SIG-M5 (cell line): ENCODE results near the gene IQGAP2.
"Not testable (repeated sequence)": the region's sequence is repeated elsewhere in the genome, so short reads cannot be mapped to it uniquely, and the experiment has no call there.

Source experiments
- DNase-seq: peaks from one replicate; lab custom pipeline; 2025; lab: John Stamatoyannopoulos, UW

Gene IQGAP2

GRCh38 chr5:76718381-76718832 lies 315.3 kb downstream of the IQGAP2 start:
- no peak for DNase-seq

- DNase-seq = no peak
Observed at GRCh38 chr5:76718880-76719279, 315.8 kb downstream of the IQGAP2 start.

GRCh38 chr5:76720988-76721569 lies 318.0 kb downstream of the IQGAP2 start:
- no peak for DNase-seq

- no peak for DNase-seq
Observed at GRCh38 chr5:76723266-76723665, 320.2 kb downstream of the IQGAP2 start.

- DNase-seq = no peak
Observed at GRCh38 chr5:76723906-76724305, 320.8 kb downstream of the IQGAP2 start.

GRCh38 chr5:76724871-76725270 lies 321.8 kb downstream of the IQGAP2 start:
- DNase-seq = no peak

GRCh38 chr5:76728965-76729364 lies 325.9 kb downstream of the IQGAP2 start:
- DNase-seq = no peak

- no peak for DNase-seq
Observed at GRCh38 chr5:76729373-76730290, 326.5 kb downstream of the IQGAP2 start.

GRCh38 chr5:76732405-76733048 lies 329.4 kb downstream of the IQGAP2 start:
- DNase-seq = no peak

GRCh38 chr5:76733049-76733417 lies 329.9 kb downstream of the IQGAP2 start:
- no peak for DNase-seq

- no peak for DNase-seq
Observed at GRCh38 chr5:76735762-76736545, 332.9 kb downstream of the IQGAP2 start.

GRCh38 chr5:76736679-76737556 lies 333.8 kb downstream of the IQGAP2 start:
- DNase-seq = no peak

- DNase-seq = no peak
Observed at GRCh38 chr5:76737846-76738245, 334.8 kb downstream of the IQGAP2 start.

GRCh38 chr5:76741506-76741905 lies 338.4 kb downstream of the IQGAP2 start:
- not testable (repeated sequence) for DNase-seq

GRCh38 chr5:76742583-76742982 lies 339.5 kb downstream of the IQGAP2 start:
- no peak for DNase-seq

- no peak for DNase-seq
Observed at GRCh38 chr5:76744632-76745031, 341.5 kb downstream of the IQGAP2 start.

- DNase-seq = no peak
Observed at GRCh38 chr5:76745670-76746069, 342.6 kb downstream of the IQGAP2 start.

- no peak for DNase-seq
Observed at GRCh38 chr5:76746677-76747076, 343.6 kb downstream of the IQGAP2 start.

GRCh38 chr5:76747706-76748105 lies 344.6 kb downstream of the IQGAP2 start:
- DNase-seq = no peak

GRCh38 chr5:76751291-76751690 lies 348.2 kb downstream of the IQGAP2 start:
- DNase-seq = no peak

- no peak for DNase-seq
Observed at GRCh38 chr5:76754668-76755078, 351.6 kb downstream of the IQGAP2 start.
